GM18519 (cell line): ENCODE results near the gene FAP.
A peak's percentile ranks its signal among the peaks of the same experiment; 100 is the strongest.

Experiments
- ATAC-seq: cut with Tn5 transposase; IDR thresholded peaks from one replicate; pipeline ENCODE4 v1.9.1; 2021; ENCODE audit warnings: mild to moderate bottlenecking, moderate library complexity; ENCODE audit not compliant: unreplicated experiment, low FRiP score

The FAP gene

GRCh38 chr2:162127422-162127821 lies 115.8 kb downstream of the FAP start:
- ATAC-seq: no peak

- peak; percentile 26 for ATAC-seq
Observed at GRCh38 chr2:162126527-162126926, 116.7 kb downstream of the FAP start.

GRCh38 chr2:162126111-162126519 lies 117.1 kb downstream of the FAP start:
- ATAC-seq: peak; percentile 95

GRCh38 chr2:162125138-162125537 lies 118.1 kb downstream of the FAP start:
- ATAC-seq: no peak

- ATAC-seq: peak; percentile 40
Observed at GRCh38 chr2:162123806-162124758, 119.2 kb downstream of the FAP start.
